ENCODE measurements around the gene GABRD.
A peak's percentile ranks its signal among the peaks of the same experiment; 100 is the strongest.

GABRD gene

GRCh38 chr1:1990222-1990621 is 28.9 kb upstream of the GABRD start:
- Mint-ChIP-seq H3K27ac (no peak overlapping the region), H3K4me1 (no peaks in the 10 kb centered on the region), H3K4me3 (no peak overlapping the region), H3K27me3 (peaks cover 17 to 51% of the 10 kb centered on the region in 2 donors), H3K9me3 (no peaks in the 10 kb centered on the region), H3K36me3 (no peaks in the 10 kb centered on the region)
- no peak for DNase-seq
- ATAC-seq (replicated peaks), result no peak

GRCh38 chr1:1994536-1994935 is 24.6 kb upstream of the GABRD start:
- no peaks in the 10 kb centered on the region for H3K9me3 Mint-ChIP-seq
- ATAC-seq (replicated peaks), result no peak

GRCh38 chr1:1996207-1996651 is 22.9 kb upstream of the GABRD start:
- Mint-ChIP-seq H3K36me3 (no peaks in the 10 kb centered on the region), H3K4me1 (peaks cover 0 to 3% of the 10 kb centered on the region in 2 donors), H3K27ac (no peak overlapping the region), H3K4me3 (no peak overlapping the region), H3K27me3 (peaks cover 34 to 48% of the 10 kb centered on the region in 2 donors), H3K9me3 (no peaks in the 10 kb centered on the region)
- ATAC-seq (replicated peaks) (no peak), DNase-seq (no peak)

More at GRCh38 chr1:1994536-1994935, 24.6 kb upstream of the GABRD start:
- H3K27ac Mint-ChIP-seq, result no peak overlapping the region
- DNase-seq, result no peak
- H3K4me3 Mint-ChIP-seq, result no peak overlapping the region
- H3K4me1 Mint-ChIP-seq, result peaks cover 0 to 3% of the 10 kb centered on the region in 2 donors
- no peaks in the 10 kb centered on the region for H3K36me3 Mint-ChIP-seq
- peaks cover 21 to 44% of the 10 kb centered on the region in 2 donors for H3K27me3 Mint-ChIP-seq

GRCh38 chr1:1997576-1997975 is 21.6 kb upstream of the GABRD start:
- Mint-ChIP-seq H3K27me3 (peaks cover 42 to 54% of the 10 kb centered on the region in 2 donors), H3K27ac (no peak overlapping the region), H3K9me3 (no peaks in the 10 kb centered on the region), H3K36me3 (no peaks in the 10 kb centered on the region), H3K4me3 (no peak overlapping the region), H3K4me1 (peaks cover 0 to 3% of the 10 kb centered on the region in 2 donors)
- DNase-seq, result no peak
- ATAC-seq (replicated peaks), result no peak

GRCh38 chr1:2000432-2000831 is 18.7 kb upstream of the GABRD start:
- ATAC-seq (replicated peaks) (no peak), DNase-seq (no peak)
- no peaks in the 10 kb centered on the region for H3K36me3 Mint-ChIP-seq
- H3K9me3 Mint-ChIP-seq, result no peaks in the 10 kb centered on the region
- peaks cover 0 to 3% of the 10 kb centered on the region in 2 donors for H3K4me1 Mint-ChIP-seq
- peaks cover 50 to 65% of the 10 kb centered on the region in 2 donors for H3K27me3 Mint-ChIP-seq
- no peak overlapping the region for H3K27ac Mint-ChIP-seq
- H3K4me3 Mint-ChIP-seq, result no peak overlapping the region

GRCh38 chr1:2000850-2001249 is 18.3 kb upstream of the GABRD start:
- DNase-seq (no peak), ATAC-seq (replicated peaks) (no peak)
- no peak overlapping the region for H3K27ac Mint-ChIP-seq
- peaks cover 0 to 3% of the 10 kb centered on the region in 2 donors for H3K4me1 Mint-ChIP-seq
- no peaks in the 10 kb centered on the region for H3K9me3 Mint-ChIP-seq
- H3K36me3 Mint-ChIP-seq, result no peaks in the 10 kb centered on the region
- H3K27me3 Mint-ChIP-seq, result peaks cover 53 to 69% of the 10 kb centered on the region in 2 donors
- no peak overlapping the region for H3K4me3 Mint-ChIP-seq

GRCh38 chr1:2001773-2002411 is 17.3 kb upstream of the GABRD start:
- no peak for ATAC-seq (replicated peaks)
- no peaks in the 10 kb centered on the region for H3K36me3 Mint-ChIP-seq
- no peak overlapping the region for H3K4me3 Mint-ChIP-seq
- H3K9me3 Mint-ChIP-seq, result no peaks in the 10 kb centered on the region
- peaks cover 53 to 78% of the 10 kb centered on the region in 2 donors for H3K27me3 Mint-ChIP-seq
- DNase-seq, result no peak
- H3K27ac Mint-ChIP-seq, result no peak overlapping the region
- H3K4me1 Mint-ChIP-seq, result no peaks in the 10 kb centered on the region

- Mint-ChIP-seq H3K4me3 (no peak within 1 kb of the TSS), H3K27ac (no peak within 1 kb of the TSS), H3K36me3 (no peaks in the 10 kb centered on the region), H3K27me3 (peaks cover 48 to 66% of the 10 kb centered on the region in 2 donors), H3K9me3 (no peaks in the 10 kb centered on the region), H3K4me1 (no peaks in the 10 kb centered on the region)
- peak; percentile 34 to 38 for ATAC-seq (replicated peaks)
- no peak for DNase-seq
Observed at GRCh38 chr1:2003541-2004131, 15.5 kb upstream of the GABRD start, which contains the start of gene CFAP74. Gene CFAP74, minus strand, starts transcription at chr1:2003786. Its CDS starts 12,830 bp downstream, at chr1:1990956.

GRCh38 chr1:2004856-2005255 is 14.3 kb upstream of the GABRD start:
- Mint-ChIP-seq H3K27ac (no peak overlapping the region), H3K4me1 (no peaks in the 10 kb centered on the region), H3K27me3 (peaks cover 47 to 58% of the 10 kb centered on the region in 2 donors)

GRCh38 chr1:2009101-2010053 is 9.8 kb upstream of the GABRD start:
- no peak overlapping the region for H3K27ac Mint-ChIP-seq
- no peak overlapping the region for H3K4me3 Mint-ChIP-seq
- no peaks in the 10 kb centered on the region for H3K9me3 Mint-ChIP-seq
- ATAC-seq (replicated peaks), result no peak
- DNase-seq, result no peak
- H3K27me3 Mint-ChIP-seq, result peaks cover 30 to 50% of the 10 kb centered on the region in 2 donors
- no peaks in the 10 kb centered on the region for H3K4me1 Mint-ChIP-seq
- no peaks in the 10 kb centered on the region for H3K36me3 Mint-ChIP-seq

More at GRCh38 chr1:2004856-2005255, 14.3 kb upstream of the GABRD start:
- ATAC-seq (replicated peaks), result no peak
- Mint-ChIP-seq H3K9me3 (no peaks in the 10 kb centered on the region), H3K4me3 (no peak overlapping the region), H3K36me3 (no peaks in the 10 kb centered on the region)
- no peak for DNase-seq

- Mint-ChIP-seq H3K9me3 (no peaks in the 10 kb centered on the region), H3K36me3 (peaks cover 0 to 2% of the 10 kb centered on the region in 2 donors), H3K27ac (no peak overlapping the region), H3K27me3 (peaks cover 52 to 67% of the 10 kb centered on the region in 2 donors), H3K4me3 (no peak overlapping the region), H3K4me1 (peaks cover 3 to 5% of the 10 kb centered on the region in 2 donors)
- DNase-seq, result no peak
- no peak for ATAC-seq (replicated peaks)
Observed at GRCh38 chr1:2014181-2014580, 5.0 kb upstream of the GABRD start.

GRCh38 chr1:2014741-2015735 is 4.1 kb upstream of the GABRD start:
- Mint-ChIP-seq H3K36me3 (peaks cover 0 to 2% of the 10 kb centered on the region in 2 donors), H3K27me3 (peaks cover 50 to 67% of the 10 kb centered on the region in 2 donors)
- DNase-seq, result no peak

GRCh38 chr1:2016123-2016522 is 3.0 kb upstream of the GABRD start:
- Mint-ChIP-seq H3K9me3 (no peaks in the 10 kb centered on the region), H3K36me3 (peaks cover 0 to 2% of the 10 kb centered on the region in 2 donors), H3K4me3 (no peak overlapping the region), H3K4me1 (peaks cover 3 to 13% of the 10 kb centered on the region in 2 donors), H3K27ac (no peak overlapping the region), H3K27me3 (peaks cover 59 to 68% of the 10 kb centered on the region in 2 donors)
- no peak for DNase-seq
- no peak for ATAC-seq (replicated peaks)

More at GRCh38 chr1:2014741-2015735, 4.1 kb upstream of the GABRD start:
- Mint-ChIP-seq H3K27ac (no peak overlapping the region), H3K4me1 (peaks cover 3 to 10% of the 10 kb centered on the region in 2 donors), H3K4me3 (no peak overlapping the region), H3K9me3 (no peaks in the 10 kb centered on the region)
- no peak for ATAC-seq (replicated peaks)

Data from stimulated activated naive B cell treated with anti-CD40 and anti-IgM and Interleukin-4, amounts not matched to agents 10 μg/mL and 1 μg/mL and 100 μg/mL, for 72 hours (primary cell).